H1 (cell line): ENCODE results near the gene RRAD. TPM values are rescaled to one million over a fixed set of nuclear protein-coding genes. Genes with fewer than 3 reads are reported as not detected.

ENCODE experiments used
- CTCF ChIA-PET: fragments of 300-600 bp; sonication (Branson Sonifier 250); formaldehyde crosslinking; loops from one replicate; lab custom pipeline; 2021; ENCODE audit not compliant: partially characterized antibody; lab: Charles Lee
- POLR2A ChIA-PET: fragments of 300-600 bp; sonication (Branson Sonifier 250); formaldehyde crosslinking; loops from one replicate; lab custom pipeline; 2021; ENCODE audit warnings: inconsistent platforms; ENCODE audit not compliant: partially characterized antibody; lab: Charles Lee
- DNase-seq, 2 experiments: peaks; one replicate each; pipeline versions ENCODE4 v3.0.0 to v3.0.0-alpha.2; 2010 to 2022; ENCODE audit warnings: low spot score in 2 of 2, low read depth in 1 of 2, mixed read lengths in 1 of 2
- FAIRE-seq: peaks from 2 replicates; lab custom pipeline; 2011; peaks lifted over from hg19 to GRCh38; lab: Jason Lieb, UNC
- H2AFZ ChIP-seq: 2 replicates; pipeline ENCODE4 v1.8.1; 2012; ENCODE audit warnings: low read length, inconsistent platforms
- H2AK5ac ChIP-seq: 2 replicates; pipeline ENCODE4 v1.6.1; 2013; ENCODE audit warnings: low read depth, low read length
- H2BK120ac ChIP-seq: replicated peaks from 2 replicates; pipeline ENCODE3; 2013; ENCODE audit warnings: low read depth, low read length, inconsistent platforms
- H2BK12ac ChIP-seq: 2 replicates; pipeline ENCODE4 v1.6.1; 2013; ENCODE audit warnings: low read depth, low read length
- H2BK15ac ChIP-seq: 2 replicates; pipeline ENCODE4 v1.6.1; 2013; ENCODE audit warnings: low read length
- H2BK20ac ChIP-seq: 2 replicates; pipeline ENCODE4 v1.6.1; 2013; ENCODE audit warnings: low read length
- H2BK5ac ChIP-seq: 2 replicates; pipeline ENCODE4 v1.6.1; 2013; ENCODE audit warnings: low read depth, low read length
- H3K14ac ChIP-seq: 2 replicates; pipeline ENCODE4 v1.6.1; 2013; ENCODE audit warnings: inconsistent platforms; ENCODE audit not compliant: insufficient read length
- H3K18ac ChIP-seq: 2 replicates; pipeline ENCODE4 v1.6.1; 2013; ENCODE audit warnings: low read length; ENCODE audit errors: extremely low read depth
- H3K23ac ChIP-seq: 2 replicates; pipeline ENCODE4 v1.6.1; 2013; ENCODE audit warnings: inconsistent platforms; ENCODE audit not compliant: insufficient read length
- H3K23me2 ChIP-seq: 2 replicates; pipeline ENCODE4 v1.6.1; 2013; ENCODE audit warnings: low read depth, low read length
- H3K27ac ChIP-seq: 2 replicates; pipeline ENCODE4 v1.6.1; 2011; ENCODE audit warnings: low read depth, low read length, inconsistent platforms
- H3K27me3 ChIP-seq, 4 experiments: replicated peaks in 1 of 4; 1 replicate in 1 of 4; 2 replicates in 3 of 4; pipeline versions ENCODE4 v1.6.1 to v1.8.1; 2011 to 2013; ENCODE audit warnings: low read length in 3 of 4, mild to moderate bottlenecking in 3 of 4, inconsistent platforms in 2 of 4, mixed read lengths in 2 of 4, moderate library complexity in 1 of 4; ENCODE audit not compliant: control insufficient read depth in 3 of 4, insufficient read depth in 3 of 4; ENCODE audit errors: extremely low read depth in 1 of 4
- H3K36me3 ChIP-seq, 4 experiments: 2 replicates each; pipeline versions ENCODE4 v1.6.1 to v1.8.1; 2011 to 2013; ENCODE audit warnings: mild to moderate bottlenecking in 4 of 4, low read length in 3 of 4, moderate library complexity in 2 of 4, control low read depth in 1 of 4, inconsistent platforms in 1 of 4; ENCODE audit not compliant: insufficient read depth in 4 of 4, control insufficient read depth in 2 of 4
- H3K4ac ChIP-seq: replicated peaks from 2 replicates; pipeline ENCODE3; 2013; ENCODE audit warnings: low read length, low read depth, mixed read lengths, inconsistent platforms; ENCODE audit not compliant: insufficient read length
- H3K4me1 ChIP-seq, 4 experiments: replicated peaks in 1 of 4; 1 replicate in 1 of 4; 2 replicates in 3 of 4; pipeline versions ENCODE4 v1.6.1 to v1.8.1; 2011 to 2013; ENCODE audit warnings: low read length in 3 of 4, inconsistent platforms in 2 of 4, mixed read lengths in 1 of 4; ENCODE audit not compliant: insufficient read depth in 4 of 4, control insufficient read depth in 3 of 4
- H3K4me2 ChIP-seq, 2 experiments: 2 replicates each; pipeline versions ENCODE4 v1.6.1 to v1.8.1; 2011 to 2013; ENCODE audit warnings: low read depth in 2 of 2, low read length in 2 of 2, control low read depth in 1 of 2, inconsistent platforms in 1 of 2, mild to moderate bottlenecking in 1 of 2; ENCODE audit not compliant: insufficient read depth in 1 of 2
- H3K4me3 ChIP-seq, 4 experiments: fragments of 200-600, 300-600 bp in 1 of 4; sonication (generic), shearing (Covaris generic), sonication (Bioruptor Twin) in 1 of 4; 2 replicates each; pipeline versions ENCODE4 v1.5.1 to v1.8.1; 2011 to 2016; ENCODE audit warnings: low read length in 4 of 4, low read depth in 3 of 4, control low read depth in 2 of 4, inconsistent platforms in 2 of 4, mild to moderate bottlenecking in 2 of 4, mixed read lengths in 1 of 4, moderate library complexity in 1 of 4; ENCODE audit not compliant: insufficient read depth in 2 of 4; ENCODE audit errors: extremely low read depth in 1 of 4
- H3K56ac ChIP-seq: replicated peaks from 2 replicates; pipeline ENCODE3; 2013; ENCODE audit warnings: low read depth, mild to moderate bottlenecking, mixed read lengths, low read length, inconsistent platforms; ENCODE audit not compliant: insufficient read length
- H3K79me1 ChIP-seq: 2 replicates; pipeline ENCODE4 v1.6.1; 2013; ENCODE audit warnings: low read depth, low read length, control low read depth
- H3K79me2 ChIP-seq, 2 experiments: 2 replicates each; pipeline versions ENCODE4 v1.6.1 to v1.8.1; 2012 to 2013; ENCODE audit warnings: low read length in 2 of 2, mild to moderate bottlenecking in 2 of 2, inconsistent platforms in 1 of 2; ENCODE audit not compliant: insufficient read depth in 2 of 2, control insufficient read depth in 1 of 2
- H3K9ac ChIP-seq, 4 experiments: replicated peaks in 1 of 4; 1 replicate in 1 of 4; 2 replicates in 3 of 4; pipeline versions ENCODE4 v1.6.1 to v1.8.1; 2011 to 2013; ENCODE audit warnings: low read depth in 3 of 4, low read length in 3 of 4, control low read depth in 2 of 4, mild to moderate bottlenecking in 2 of 4, moderate library complexity in 2 of 4, inconsistent platforms in 1 of 4; ENCODE audit errors: extremely low read depth in 1 of 4
- H3K9me3 ChIP-seq, 2 experiments: 2 replicates each; pipeline versions ENCODE4 v1.6.1 to v1.8.1; 2012 to 2013; ENCODE audit warnings: mild to moderate bottlenecking in 2 of 2, moderate library complexity in 2 of 2, control low read depth in 1 of 2, inconsistent platforms in 1 of 2, low read depth in 1 of 2, low read length in 1 of 2, mixed read lengths in 1 of 2; ENCODE audit not compliant: insufficient read depth in 2 of 2
- H4K20me1 ChIP-seq, 2 experiments: replicated peaks in 1 of 2; 2 replicates each; pipeline versions ENCODE3 to v1.8.1; 2011 to 2013; ENCODE audit warnings: inconsistent platforms in 2 of 2, low read length in 2 of 2, mild to moderate bottlenecking in 1 of 2; ENCODE audit not compliant: insufficient read depth in 2 of 2, control insufficient read depth in 1 of 2
- H4K5ac ChIP-seq: 2 replicates; pipeline ENCODE4 v1.6.1; 2013; ENCODE audit warnings: low read length, low read depth, mixed read lengths, inconsistent platforms; ENCODE audit not compliant: insufficient read length
- H4K8ac ChIP-seq: 2 replicates; pipeline ENCODE4 v1.8.0; 2013; ENCODE audit warnings: mild to moderate bottlenecking, moderate library complexity, low read length, inconsistent platforms; ENCODE audit not compliant: insufficient read depth; ENCODE audit errors: extremely low read depth
- H4K91ac ChIP-seq: replicated peaks from 2 replicates; pipeline ENCODE3; 2013; ENCODE audit warnings: low read length, mixed read lengths, inconsistent platforms; ENCODE audit not compliant: insufficient read length
- BCL11A ChIP-seq, 2 experiments: IDR thresholded peaks; one replicate each; pipeline ENCODE4 v1.6.1; 2011; ENCODE audit warnings: low read depth in 2 of 2, low read length in 2 of 2, mild to moderate bottlenecking in 2 of 2
- GABPA ChIP-seq: IDR thresholded peaks from 2 replicates; pipeline ENCODE4 v1.6.1; 2011; ENCODE audit warnings: mild to moderate bottlenecking, low read length, moderate library complexity, borderline replicate concordance; ENCODE audit not compliant: insufficient read depth
- KDM4A ChIP-seq: IDR thresholded peaks from one replicate; pipeline ENCODE4 v1.7.1; 2012; ENCODE audit warnings: low read depth, mild to moderate bottlenecking, moderate library complexity, low read length, inconsistent platforms; ENCODE audit not compliant: severe bottlenecking
- MAFK ChIP-seq: IDR thresholded peaks from 2 replicates; pipeline ENCODE4 v1.6.1; 2012; ENCODE audit warnings: low read depth, mild to moderate bottlenecking, improper control_type of control experiment, low read length
- YY1 ChIP-seq: IDR thresholded peaks from 2 replicates; pipeline ENCODE4 v1.6.1; 2011; ENCODE audit warnings: low read depth, mild to moderate bottlenecking, low read length
- WGBS, 2 experiments: shearing (Covaris generic) in 1 of 2; methylation state at CpG; one replicate each; pipeline versions ENCODE4 v1.1.6 to v1.1.7; 2013 to 2015; ENCODE audit warnings: low lambda C conversion rate in 2 of 2, mixed read lengths in 2 of 2, inconsistent platforms in 1 of 2, low coverage in 1 of 2, missing lambda C conversion rate in 1 of 2; ENCODE audit not compliant: insufficient replicate concordance in 2 of 2, insufficient coverage in 1 of 2, insufficient read length in 1 of 2; ENCODE audit errors: extremely low coverage in 1 of 2, missing lambda C conversion rate in 1 of 2; 5-methylcytosine and 5-hydroxymethylcytosine counted together
- polyA plus RNA-seq, 7 experiments: library from polyadenylated mRNA; depleted of rRNA in 3 of 7; stranded (reverse) in 5 of 7; unstranded in 2 of 7; fragments of >200 nt in 5 of 7; fragments of 200-250 nt in 2 of 7; gene quantifications; 1 replicate in 5 of 7; 2 replicates in 1 of 7; 4 replicates in 1 of 7; pipeline versions ENCODE4 v1.2.1 to v1.2.3, GENCODE V29; 2011 to 2013; ENCODE audit warnings: missing spikeins in 2 of 7, mixed read lengths in 2 of 7
- total RNA-seq: library from RNA; stranded (reverse); fragmentation: NEBNext Ultra II Directional; extraction: Animal tissue kit (Norgen Biotek cat#: 25700); gene quantifications from 2 replicates; pipeline ENCODE4 v1.2.1, GENCODE V29; 2021
- TF ChIP-seq, protein P1 (sequence below): IDR thresholded peaks from 2 replicates; pipeline ENCODE4 v1.6.1; 2011; ENCODE audit warnings: low read length, improper control_type of control experiment

The RRAD gene
- total and polyA plus RNA-seq, 2 of the 8 experiments (the other 6 are each of a cell fraction or from before 2014, with no cell fraction given), result 0.17 TPM; not detected in 1

DNA sequence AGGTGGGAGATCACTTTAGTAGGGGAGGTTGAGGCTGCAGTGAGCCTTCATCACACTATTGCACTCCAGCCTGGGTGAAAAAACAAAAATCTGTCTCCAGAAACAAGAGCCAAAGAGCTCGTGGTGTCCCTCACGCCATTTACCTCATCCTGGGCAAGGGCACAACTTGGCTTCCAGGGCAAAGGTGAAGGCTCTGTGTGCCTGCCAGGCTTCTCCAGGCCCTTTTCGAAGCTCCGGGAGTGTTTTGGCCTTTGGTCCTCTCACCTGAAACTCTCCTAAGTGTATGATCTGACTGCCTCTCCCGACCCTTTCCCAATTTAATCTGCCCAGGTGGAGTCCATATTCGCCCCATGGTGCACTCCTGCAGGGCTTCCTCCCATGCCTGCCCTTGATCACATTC lies 24.1 kb upstream of the RRAD start:
- TF ChIP-seq BCL11A (IDR thresholded peaks at IDR 0.05; ENCODE audit: low read depth in 2 of 2, low read length in 2 of 2), result no peak
- no peak for TF ChIP-seq KDM4A
- no peak for TF ChIP-seq YY1
- TF ChIP-seq, protein P1, sequence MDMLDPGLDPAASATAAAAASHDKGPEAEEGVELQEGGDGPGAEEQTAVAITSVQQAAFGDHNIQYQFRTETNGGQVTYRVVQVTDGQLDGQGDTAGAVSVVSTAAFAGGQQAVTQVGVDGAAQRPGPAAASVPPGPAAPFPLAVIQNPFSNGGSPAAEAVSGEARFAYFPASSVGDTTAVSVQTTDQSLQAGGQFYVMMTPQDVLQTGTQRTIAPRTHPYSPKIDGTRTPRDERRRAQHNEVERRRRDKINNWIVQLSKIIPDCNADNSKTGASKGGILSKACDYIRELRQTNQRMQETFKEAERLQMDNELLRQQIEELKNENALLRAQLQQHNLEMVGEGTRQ, result no peak
- no peak for TF ChIP-seq MAFK
- no peak for TF ChIP-seq GABPA
- H3K9me3 ChIP-seq, result no peaks in the 10 kb centered on the region
- no peak overlapping the region for H3K9ac ChIP-seq
- no peak overlapping the region for H3K23ac ChIP-seq
- POLR2A ChIA-PET, result interaction anchor here (0.9 kb wide), 1 partner anchor 208 kb away, joined by 4 read pairs; no protein-coding TSS in a partner anchor
- no peak overlapping the region for H4K5ac ChIP-seq
- H3K27ac ChIP-seq, result no peak overlapping the region
- H3K4me1 ChIP-seq, result peaks cover 0 to 5% (median 1%) of the 10 kb centered on the region in 4 experiments; a peak in 2 of 7 replicates
- H2BK5ac ChIP-seq, result no peak overlapping the region
- peaks cover 2% of the 10 kb centered on the region; the same call in 1 of the 2 replicates for H3K23me2 ChIP-seq
- no peak overlapping the region for H4K91ac ChIP-seq
- no peak overlapping the region for H3K14ac ChIP-seq
- H2BK20ac ChIP-seq, result no peak overlapping the region
- H4K20me1 ChIP-seq, result peaks cover 0 to 1% of the 10 kb centered on the region in 2 experiments
- H3K56ac ChIP-seq, result no peak overlapping the region
- FAIRE-seq (no peak), DNase-seq (no peak)
- no peak overlapping the region for H2AK5ac ChIP-seq
- H3K27me3 ChIP-seq, result peaks cover 10 to 34% (median 32%) of the 10 kb centered on the region in 4 experiments
- H4K8ac ChIP-seq, result no peak overlapping the region
- 81% methylated on average over 6 of the region's 6 CpGs; no CpG with 5 or more reads in 1 of the 2 experiments for WGBS, 2 experiments
- H3K79me2 ChIP-seq, result no peaks in the 10 kb centered on the region
- H3K36me3 ChIP-seq, result no peaks in the 10 kb centered on the region
- no peak overlapping the region for H2BK12ac ChIP-seq
- H3K4me3 ChIP-seq, result no peak overlapping the region
- no peaks in the 10 kb centered on the region for H3K79me1 ChIP-seq
- H3K18ac ChIP-seq, result no peak overlapping the region
- no peak overlapping the region for H3K4ac ChIP-seq
- no peak overlapping the region for H2BK120ac ChIP-seq
- H2AFZ ChIP-seq, result no peak overlapping the region
- no peak overlapping the region for H2BK15ac ChIP-seq
- CTCF ChIA-PET, result interaction anchor here (1.3 to 3.3 kb wide), 4 partner anchors 9 to 54 kb away, joined by 3 to 14 read pairs (median 5); no protein-coding TSS in a partner anchor
- H3K4me2 ChIP-seq, result no peak overlapping the region; a peak in 1 of 4 replicates
